HepG2 (cell line): Measurements from ENCODE around the gene OR6C65. TPM values are rescaled to one million over a fixed set of nuclear protein-coding genes. Genes with fewer than 3 reads are reported as not detected.

Experiments used
- ATAC-seq: fragments of 200-7000 bp; cut with Tn5 transposase; 3 replicates; pipeline ENCODE4 v1.9.1; 2020; ENCODE audit warnings: mild to moderate bottlenecking, moderate library complexity
- BruUV-seq: library from RNA; stranded (reverse); fragments of 400-500 nt; replicated peaks from 2 replicates; lab custom pipeline; 2021; lab: Mats Ljungman, UMichigan
- CTCF ChIA-PET: fragments of 300-600 bp; formaldehyde crosslinking; extraction: SDS; loops from one replicate; lab custom pipeline; 2021; ENCODE audit warnings: low total read pairs, inconsistent platforms, low intra/inter-chr PET ratio; lab: Yijun Ruan, JAX
- POLR2A ChIA-PET: fragments of 350-600 bp; sonication (Branson Sonifier 250); formaldehyde crosslinking; loops from one replicate; lab custom pipeline; 2020; ENCODE audit warnings: antibody characterized with exemption, inconsistent platforms; lab: Yijun Ruan, JAX
- DNase-seq: peaks from one replicate; pipeline ENCODE4 v3.0.0-alpha.2; 2015; ENCODE audit warnings: low spot score
- FAIRE-seq: peaks from 3 replicates; lab custom pipeline; 2011; peaks lifted over from hg19 to GRCh38; lab: Jason Lieb, UNC
- H2AFZ ChIP-seq: one replicate; pipeline ENCODE4 v1.6.1; 2011; ENCODE audit warnings: low read length, inconsistent platforms
- H3K27ac ChIP-seq: fragments of 300-600 bp; 3 replicates; pipeline ENCODE4 v1.8.0; 2011; ENCODE audit warnings: mixed run types, mild to moderate bottlenecking, mixed read lengths, low read length, inconsistent platforms; ENCODE audit not compliant: insufficient read depth; ENCODE audit errors: extremely low read length
- H3K27me3 ChIP-seq, 2 experiments: fragments of 200-600 bp in 1 of 2; 2 replicates in 1 of 2; 3 replicates in 1 of 2; pipeline versions ENCODE4 v1.6.0 to v1.8.0; 2011; ENCODE audit warnings: low read length in 2 of 2, mild to moderate bottlenecking in 2 of 2, moderate library complexity in 2 of 2, inconsistent platforms in 1 of 2; ENCODE audit not compliant: insufficient read depth in 2 of 2, control insufficient read depth in 1 of 2
- H3K36me3 ChIP-seq, 2 experiments: fragments of 200-600 bp in 1 of 2; replicated peaks in 1 of 2; 2 replicates in 1 of 2; 3 replicates in 1 of 2; pipeline versions ENCODE4 v1.5.1 to v1.8.0; 2011; ENCODE audit warnings: low read length in 2 of 2, inconsistent platforms in 1 of 2; ENCODE audit not compliant: insufficient read depth in 2 of 2, control insufficient read depth in 1 of 2
- H3K4me1 ChIP-seq: 2 replicates; pipeline ENCODE4 v1.5.1; 2012; ENCODE audit warnings: low read length, inconsistent platforms; ENCODE audit not compliant: insufficient read depth
- H3K4me2 ChIP-seq: 2 replicates; pipeline ENCODE4 v1.6.0; 2011; ENCODE audit warnings: low read depth, low read length, inconsistent platforms
- H3K4me3 ChIP-seq, 3 experiments: fragments of 200-600 bp in 1 of 3; sonication (generic), shearing (Covaris generic) in 1 of 3; replicated peaks in 1 of 3; 2 replicates each; pipeline ENCODE4 v1.5.1; 2011 to 2016; ENCODE audit warnings: low read length in 3 of 3, inconsistent platforms in 2 of 3, low read depth in 2 of 3, mild to moderate bottlenecking in 2 of 3, control low read depth in 1 of 3, mixed read lengths in 1 of 3; ENCODE audit not compliant: insufficient read depth in 1 of 3
- H3K79me2 ChIP-seq: one replicate; pipeline ENCODE4 v1.6.1; 2011; ENCODE audit warnings: low read length, inconsistent platforms; ENCODE audit not compliant: insufficient read depth
- H3K9ac ChIP-seq: 2 replicates; pipeline ENCODE4 v1.6.0; 2011; ENCODE audit warnings: mild to moderate bottlenecking, low read depth, low read length, inconsistent platforms; ENCODE audit not compliant: insufficient read depth
- H3K9me3 ChIP-seq: 2 replicates; pipeline ENCODE4 v1.5.1; 2012; ENCODE audit warnings: mild to moderate bottlenecking, low read length
- H4K20me1 ChIP-seq: 2 replicates; pipeline ENCODE4 v1.6.0; 2011; ENCODE audit warnings: inconsistent platforms, mild to moderate bottlenecking, low read length, moderate library complexity; ENCODE audit not compliant: insufficient read depth
- CBFB ChIP-seq: sonication (generic); formaldehyde crosslinking; IDR thresholded peaks from 2 replicates; pipeline ENCODE4 v1.4.0; 2020; ENCODE audit warnings: missing genetic modification reagents
- IKZF5 ChIP-seq: IDR thresholded peaks from 2 replicates; pipeline ENCODE4 v1.6.1; 2018; ENCODE audit warnings: missing genetic modification reagents, mild to moderate bottlenecking, missing compliant biosample characterization
- IRF2 ChIP-seq: IDR thresholded peaks from 2 replicates; pipeline ENCODE4 v1.6.1; 2018; ENCODE audit warnings: missing genetic modification reagents, missing compliant biosample characterization
- KDM2A ChIP-seq: sonication (generic); formaldehyde crosslinking; IDR thresholded peaks from 2 replicates; pipeline ENCODE4 v1.4.0; 2020; ENCODE audit warnings: low read depth, missing genetic modification reagents, borderline replicate concordance
- KDM4B ChIP-seq: sonication (generic); formaldehyde crosslinking; IDR thresholded peaks from 2 replicates; pipeline ENCODE4 v1.4.0; 2020; ENCODE audit warnings: missing genetic modification reagents
- MYNN ChIP-seq: sonication (generic); formaldehyde crosslinking; IDR thresholded peaks from 2 replicates; pipeline ENCODE4 v1.4.0; 2020; ENCODE audit warnings: mild to moderate bottlenecking, low read depth, missing genetic modification reagents
- NCOA2 ChIP-seq: sonication (generic); formaldehyde crosslinking; IDR thresholded peaks from 2 replicates; pipeline ENCODE4 v1.8.0; 2022; ENCODE audit warnings: inconsistent platforms
- SMARCC2 ChIP-seq: fragments of 450-650 bp; IDR thresholded peaks from 2 replicates; pipeline ENCODE4 v1.6.1; 2017; ENCODE audit warnings: antibody characterized with exemption, mild to moderate bottlenecking
- SRSF4 ChIP-seq: fragments of 200-400 bp; formaldehyde crosslinking; IDR thresholded peaks from one replicate; pipeline ENCODE4 v1.6.1; 2018; ENCODE audit warnings: mild to moderate bottlenecking, low read depth, low read length, moderate library complexity; ENCODE audit not compliant: poor library complexity, severe bottlenecking
- THAP8 ChIP-seq: sonication (generic); formaldehyde crosslinking; IDR thresholded peaks from 2 replicates; pipeline ENCODE4 v1.5.1; 2020; ENCODE audit warnings: missing genetic modification reagents, mild to moderate bottlenecking, borderline replicate concordance
- ZNF264 ChIP-seq: sonication (generic); formaldehyde crosslinking; IDR thresholded peaks from 2 replicates; pipeline ENCODE4 v1.4.0; 2020; ENCODE audit warnings: missing genetic modification reagents
- ZNF678 ChIP-seq: sonication (generic); formaldehyde crosslinking; IDR thresholded peaks from 2 replicates; pipeline ENCODE4 v1.4.0; 2020; ENCODE audit warnings: mild to moderate bottlenecking, missing genetic modification reagents
- WGBS: methylation state at CpG from one replicate; pipeline ENCODE4 v1.1.6; 2017; ENCODE audit warnings: low lambda C conversion rate; 5-methylcytosine and 5-hydroxymethylcytosine counted together
- in situ Hi-C: cut with HindIII; loops from 2 replicates; pipeline ENCODE4 v1.10.0; 2017; ENCODE audit warnings: low pct_unique_long_range_greater_than_20kb; ENCODE audit not compliant: extremely low pct_ligation_motif_present
- intact Hi-C: fragments of 100-400 bp; cut with micrococcal nuclease; formaldehyde crosslinking; loops from one replicate; pipeline ENCODE4 v1.10.0; 2022; ENCODE audit not compliant: unreplicated experiment
- polyA plus RNA-seq, 8 experiments: library from polyadenylated mRNA; depleted of rRNA in 3 of 8; stranded (reverse) in 7 of 8; unstranded in 1 of 8; fragments of >200 nt; fragmentation: Illumina TruSeq in 4 of 8; extraction: Trizol in 4 of 8; gene quantifications; 2 replicates each; pipeline versions ENCODE4 v1.2.1 to v1.2.3, GENCODE V29; 2011 to 2016; ENCODE audit warnings: low read depth in 4 of 8, missing spikeins in 1 of 8, mixed read lengths in 1 of 8; ENCODE audit not compliant: insufficient read depth in 1 of 8
- total RNA-seq, 5 experiments: library from RNA; depleted of rRNA; stranded (reverse); fragments of >200 nt; fragmentation: Illumina TruSeq; extraction: Trizol; gene quantifications; 2 replicates each; pipeline ENCODE4 v1.2.3, GENCODE V29; 2016; ENCODE audit warnings: low read depth in 1 of 5
- TF ChIP-seq, protein P1 (sequence below): IDR thresholded peaks from 2 replicates; pipeline ENCODE4 v1.6.1; 2016; ENCODE audit warnings: low read depth, control low read depth
- TF ChIP-seq, protein P2 (sequence below): sonication (generic); formaldehyde crosslinking; IDR thresholded peaks from 2 replicates; pipeline ENCODE4 v1.4.0; 2020; ENCODE audit warnings: missing genetic modification reagents
- TF ChIP-seq, protein P3 (sequence below): sonication (generic); formaldehyde crosslinking; IDR thresholded peaks from 2 replicates; pipeline ENCODE4 v1.4.0; 2020; ENCODE audit warnings: mild to moderate bottlenecking, missing genetic modification reagents
- TF ChIP-seq, protein P4 (sequence below): sonication (generic); formaldehyde crosslinking; IDR thresholded peaks from 2 replicates; pipeline ENCODE4 v1.5.0; 2020; ENCODE audit warnings: mild to moderate bottlenecking, missing genetic modification reagents, moderate library complexity

Gene OR6C65
- total and polyA plus RNA-seq, 2 of the 13 experiments (the other 11 are each of a cell fraction or from before 2014, with no cell fraction given), result not detected

DNA sequence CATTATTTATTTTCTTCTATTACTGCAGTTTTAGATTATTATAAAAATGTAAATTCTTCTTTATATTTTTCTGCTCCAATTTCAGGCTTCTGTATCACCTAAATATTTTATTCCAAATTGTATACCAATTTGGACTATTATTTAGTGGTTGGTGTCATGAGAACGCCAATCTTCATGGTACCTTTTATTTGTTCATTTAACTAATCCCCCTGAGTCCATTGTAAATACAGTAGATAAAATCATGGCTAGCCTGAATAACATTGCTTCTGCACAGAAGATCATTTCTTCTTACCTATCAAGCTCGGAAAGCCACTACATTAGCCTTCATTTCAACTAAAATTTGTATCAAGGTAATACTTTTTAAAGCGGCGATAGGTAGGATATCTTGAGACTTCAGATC, 37.7 kb upstream of the OR6C65 start, which contains the start of gene OR6C75:
Gene OR6C75 (plus strand): TSS at position 301 of the 400 bp plus-strand sequence. CDS start 2,136 bp downstream, outside the sequence.
- H3K4me3 ChIP-seq, result no peak within 1 kb of the TSS
- no peak within 1 kb of the TSS for H3K9ac ChIP-seq
- H2AFZ ChIP-seq, result no peak within 1 kb of the TSS
- DNase-seq (no peak), FAIRE-seq (no peak), ATAC-seq (no peak)
- CTCF ChIA-PET, result no interaction called here
- POLR2A ChIA-PET, result no interaction called here
- H3K36me3 ChIP-seq, result no peaks in the 10 kb centered on the region
- H3K79me2 ChIP-seq, result no peaks in the 10 kb centered on the region
- in situ Hi-C loops (no loop called here), intact Hi-C loops (no loop called here)
- H3K27me3 ChIP-seq, result no peaks in the 10 kb centered on the region
- no TSS peak for BruUV-seq
- no peaks in the 10 kb centered on the region for H3K4me1 ChIP-seq
- 21% methylated on average over 4 of the region's 4 CpGs for WGBS
- H3K27ac ChIP-seq, result no peak within 1 kb of the TSS
- no peaks in the 10 kb centered on the region for H3K9me3 ChIP-seq
- no peaks in the 10 kb centered on the region for H4K20me1 ChIP-seq
- H3K4me2 ChIP-seq, result no peak within 1 kb of the TSS
- TF ChIP-seq KDM4B (no peak), SRSF4 (no peak), KDM2A (CRISPR knock-in tag) (no peak), IKZF5 (CRISPR knock-in tag) (no peak), IRF2 (no peak), SMARCC2 (no peak), CBFB (CRISPR knock-in tag) (no peak), NCOA2 (CRISPR knock-in tag) (no peak), MYNN (CRISPR knock-in tag) (no peak), THAP8 (CRISPR knock-in tag) (no peak), ZNF264 (CRISPR knock-in tag) (no peak), ZNF678 (CRISPR knock-in tag) (no peak)
- TF ChIP-seq, protein P1, sequence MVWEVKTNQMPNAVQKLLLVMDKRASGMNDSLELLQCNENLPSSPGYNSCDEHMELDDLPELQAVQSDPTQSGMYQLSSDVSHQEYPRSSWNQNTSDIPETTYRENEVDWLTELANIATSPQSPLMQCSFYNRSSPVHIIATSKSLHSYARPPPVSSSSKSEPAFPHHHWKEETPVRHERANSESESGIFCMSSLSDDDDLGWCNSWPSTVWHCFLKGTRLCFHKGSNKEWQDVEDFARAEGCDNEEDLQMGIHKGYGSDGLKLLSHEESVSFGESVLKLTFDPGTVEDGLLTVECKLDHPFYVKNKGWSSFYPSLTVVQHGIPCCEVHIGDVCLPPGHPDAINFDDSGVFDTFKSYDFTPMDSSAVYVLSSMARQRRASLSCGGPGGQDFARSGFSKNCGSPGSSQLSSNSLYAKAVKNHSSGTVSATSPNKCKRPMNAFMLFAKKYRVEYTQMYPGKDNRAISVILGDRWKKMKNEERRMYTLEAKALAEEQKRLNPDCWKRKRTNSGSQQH (CRISPR knock-in tag), result no peak
- TF ChIP-seq, protein P2, sequence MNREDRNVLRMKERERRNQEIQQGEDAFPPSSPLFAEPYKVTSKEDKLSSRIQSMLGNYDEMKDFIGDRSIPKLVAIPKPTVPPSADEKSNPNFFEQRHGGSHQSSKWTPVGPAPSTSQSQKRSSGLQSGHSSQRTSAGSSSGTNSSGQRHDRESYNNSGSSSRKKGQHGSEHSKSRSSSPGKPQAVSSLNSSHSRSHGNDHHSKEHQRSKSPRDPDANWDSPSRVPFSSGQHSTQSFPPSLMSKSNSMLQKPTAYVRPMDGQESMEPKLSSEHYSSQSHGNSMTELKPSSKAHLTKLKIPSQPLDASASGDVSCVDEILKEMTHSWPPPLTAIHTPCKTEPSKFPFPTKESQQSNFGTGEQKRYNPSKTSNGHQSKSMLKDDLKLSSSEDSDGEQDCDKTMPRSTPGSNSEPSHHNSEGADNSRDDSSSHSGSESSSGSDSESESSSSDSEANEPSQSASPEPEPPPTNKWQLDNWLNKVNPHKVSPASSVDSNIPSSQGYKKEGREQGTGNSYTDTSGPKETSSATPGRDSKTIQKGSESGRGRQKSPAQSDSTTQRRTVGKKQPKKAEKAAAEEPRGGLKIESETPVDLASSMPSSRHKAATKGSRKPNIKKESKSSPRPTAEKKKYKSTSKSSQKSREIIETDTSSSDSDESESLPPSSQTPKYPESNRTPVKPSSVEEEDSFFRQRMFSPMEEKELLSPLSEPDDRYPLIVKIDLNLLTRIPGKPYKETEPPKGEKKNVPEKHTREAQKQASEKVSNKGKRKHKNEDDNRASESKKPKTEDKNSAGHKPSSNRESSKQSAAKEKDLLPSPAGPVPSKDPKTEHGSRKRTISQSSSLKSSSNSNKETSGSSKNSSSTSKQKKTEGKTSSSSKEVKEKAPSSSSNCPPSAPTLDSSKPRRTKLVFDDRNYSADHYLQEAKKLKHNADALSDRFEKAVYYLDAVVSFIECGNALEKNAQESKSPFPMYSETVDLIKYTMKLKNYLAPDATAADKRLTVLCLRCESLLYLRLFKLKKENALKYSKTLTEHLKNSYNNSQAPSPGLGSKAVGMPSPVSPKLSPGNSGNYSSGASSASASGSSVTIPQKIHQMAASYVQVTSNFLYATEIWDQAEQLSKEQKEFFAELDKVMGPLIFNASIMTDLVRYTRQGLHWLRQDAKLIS (CRISPR knock-in tag), result no peak
- TF ChIP-seq, protein P3, sequence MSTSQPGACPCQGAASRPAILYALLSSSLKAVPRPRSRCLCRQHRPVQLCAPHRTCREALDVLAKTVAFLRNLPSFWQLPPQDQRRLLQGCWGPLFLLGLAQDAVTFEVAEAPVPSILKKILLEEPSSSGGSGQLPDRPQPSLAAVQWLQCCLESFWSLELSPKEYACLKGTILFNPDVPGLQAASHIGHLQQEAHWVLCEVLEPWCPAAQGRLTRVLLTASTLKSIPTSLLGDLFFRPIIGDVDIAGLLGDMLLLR, result no peak
- TF ChIP-seq, protein P4, sequence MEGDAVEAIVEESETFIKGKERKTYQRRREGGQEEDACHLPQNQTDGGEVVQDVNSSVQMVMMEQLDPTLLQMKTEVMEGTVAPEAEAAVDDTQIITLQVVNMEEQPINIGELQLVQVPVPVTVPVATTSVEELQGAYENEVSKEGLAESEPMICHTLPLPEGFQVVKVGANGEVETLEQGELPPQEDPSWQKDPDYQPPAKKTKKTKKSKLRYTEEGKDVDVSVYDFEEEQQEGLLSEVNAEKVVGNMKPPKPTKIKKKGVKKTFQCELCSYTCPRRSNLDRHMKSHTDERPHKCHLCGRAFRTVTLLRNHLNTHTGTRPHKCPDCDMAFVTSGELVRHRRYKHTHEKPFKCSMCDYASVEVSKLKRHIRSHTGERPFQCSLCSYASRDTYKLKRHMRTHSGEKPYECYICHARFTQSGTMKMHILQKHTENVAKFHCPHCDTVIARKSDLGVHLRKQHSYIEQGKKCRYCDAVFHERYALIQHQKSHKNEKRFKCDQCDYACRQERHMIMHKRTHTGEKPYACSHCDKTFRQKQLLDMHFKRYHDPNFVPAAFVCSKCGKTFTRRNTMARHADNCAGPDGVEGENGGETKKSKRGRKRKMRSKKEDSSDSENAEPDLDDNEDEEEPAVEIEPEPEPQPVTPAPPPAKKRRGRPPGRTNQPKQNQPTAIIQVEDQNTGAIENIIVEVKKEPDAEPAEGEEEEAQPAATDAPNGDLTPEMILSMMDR (CRISPR knock-in tag), result no peak
